IMR-90 (cell line): Measurements from ENCODE around the gene S100A11. TPM values are rescaled to one million over a fixed set of nuclear protein-coding genes. Genes with fewer than 3 reads are reported as not detected.

Experiments
- ATAC-seq: fragments of 200-7000 bp; cut with Tn5 transposase; 2 replicates; pipeline ENCODE4 v1.9.1; 2020; ENCODE audit warnings: low read depth, mild to moderate bottlenecking, moderate library complexity
- BruUV-seq: library from RNA; stranded (reverse); fragments of 400-500 nt; replicated peaks from 2 replicates; lab custom pipeline; 2021; lab: Mats Ljungman, UMichigan
- CTCF ChIA-PET: fragments of 300-600 bp; formaldehyde crosslinking; extraction: SDS; loops from one replicate; lab custom pipeline; 2021; ENCODE audit warnings: antibody characterized with exemption; lab: Yijun Ruan, JAX
- POLR2A ChIA-PET: fragments of 300-600 bp; sonication (Branson Sonifier 250); formaldehyde crosslinking; loops from one replicate; lab custom pipeline; 2022; ENCODE audit warnings: antibody characterized with exemption; ENCODE audit not compliant: unreplicated experiment; lab: Charles Lee
- DNase-seq: peaks from one replicate; pipeline ENCODE4 v3.0.0; 2013
- H2AFZ ChIP-seq: replicated peaks from 2 replicates; pipeline ENCODE3; 2013; ENCODE audit warnings: low read length, mild to moderate bottlenecking; ENCODE audit not compliant: poor library complexity
- H2AK5ac ChIP-seq: 2 replicates; pipeline ENCODE4 v1.6.1; 2013; ENCODE audit warnings: low read depth, low read length, inconsistent platforms
- H2AK9ac ChIP-seq: replicated peaks from 2 replicates; pipeline ENCODE3; 2013; ENCODE audit warnings: mild to moderate bottlenecking, low read depth, low read length, moderate library complexity; ENCODE audit not compliant: poor library complexity
- H2BK120ac ChIP-seq: 2 replicates; pipeline ENCODE4 v1.6.1; 2013; ENCODE audit warnings: low read depth, low read length, inconsistent platforms
- H2BK15ac ChIP-seq: 3 replicates; pipeline ENCODE4 v1.6.1; 2013; ENCODE audit warnings: low read depth, low read length, inconsistent platforms
- H2BK20ac ChIP-seq: 2 replicates; pipeline ENCODE4 v1.6.1; 2013; ENCODE audit warnings: low read depth, mild to moderate bottlenecking, inconsistent platforms, low read length, moderate library complexity
- H2BK5ac ChIP-seq: 2 replicates; pipeline ENCODE4 v1.6.1; 2013; ENCODE audit warnings: mild to moderate bottlenecking, low read depth, low read length, inconsistent platforms; ENCODE audit not compliant: poor library complexity, severe bottlenecking
- H3K14ac ChIP-seq: replicated peaks from 2 replicates; pipeline ENCODE4 v1.6.1; 2013; ENCODE audit warnings: low read depth, low read length, inconsistent platforms
- H3K18ac ChIP-seq: 2 replicates; pipeline ENCODE4 v1.6.1; 2013; ENCODE audit warnings: low read depth, low read length, control low read depth
- H3K23ac ChIP-seq: 2 replicates; pipeline ENCODE4 v1.6.1; 2013; ENCODE audit warnings: low read depth, low read length, inconsistent platforms
- H3K27ac ChIP-seq: 2 replicates; pipeline ENCODE4 v1.5.1; 2013; ENCODE audit warnings: mild to moderate bottlenecking, control low read depth, low read length; ENCODE audit not compliant: insufficient read depth
- H3K27me3 ChIP-seq: 2 replicates; pipeline ENCODE4 v1.6.1; 2013; ENCODE audit warnings: low read length; ENCODE audit not compliant: control insufficient read depth, insufficient read depth
- H3K36me3 ChIP-seq: 2 replicates; pipeline ENCODE4 v1.6.1; 2013; ENCODE audit warnings: low read length, mixed read lengths; ENCODE audit not compliant: control insufficient read depth, insufficient read depth
- H3K4ac ChIP-seq: 2 replicates; pipeline ENCODE4 v1.6.1; 2013; ENCODE audit warnings: low read depth, low read length, inconsistent platforms
- H3K4me1 ChIP-seq: 2 replicates; pipeline ENCODE4 v1.6.1; 2013; ENCODE audit warnings: low read length, mixed read lengths; ENCODE audit not compliant: control insufficient read depth, insufficient read depth
- H3K4me2 ChIP-seq: 2 replicates; pipeline ENCODE4 v1.6.1; 2013; ENCODE audit warnings: low read depth, mild to moderate bottlenecking, control low read depth, low read length, moderate library complexity
- H3K4me3 ChIP-seq: 2 replicates; pipeline ENCODE4 v1.5.1; 2013; ENCODE audit warnings: low read depth, mild to moderate bottlenecking, control low read depth, low read length, moderate library complexity; ENCODE audit not compliant: insufficient read depth
- H3K56ac ChIP-seq: 2 replicates; pipeline ENCODE4 v1.6.1; 2013; ENCODE audit warnings: low read length, inconsistent platforms; ENCODE audit not compliant: insufficient read depth; ENCODE audit errors: extremely low read depth
- H3K79me1 ChIP-seq, 2 experiments: 2 replicates each; pipeline ENCODE4 v1.6.1; 2013; ENCODE audit warnings: low read length in 2 of 2, inconsistent platforms in 1 of 2, low read depth in 1 of 2
- H3K9ac ChIP-seq: 2 replicates; pipeline ENCODE4 v1.6.1; 2013; ENCODE audit warnings: low read depth, low read length, control low read depth
- H3K9me1 ChIP-seq: 2 replicates; pipeline ENCODE4 v1.6.1; 2013; ENCODE audit warnings: low read length, inconsistent platforms; ENCODE audit not compliant: insufficient read depth
- H3K9me3 ChIP-seq: 2 replicates; pipeline ENCODE4 v1.6.1; 2013; ENCODE audit warnings: low read length; ENCODE audit not compliant: control insufficient read depth, insufficient read depth
- H4K20me1 ChIP-seq: 2 replicates; pipeline ENCODE4 v1.6.1; 2013; ENCODE audit warnings: low read length, inconsistent platforms; ENCODE audit not compliant: insufficient read depth
- H4K5ac ChIP-seq: 2 replicates; pipeline ENCODE4 v1.6.1; 2013; ENCODE audit warnings: mild to moderate bottlenecking, low read depth, low read length, control low read depth
- H4K8ac ChIP-seq, 2 experiments: 2 replicates each; pipeline ENCODE4 v1.6.1; 2013; ENCODE audit warnings: low read depth in 2 of 2, low read length in 2 of 2, control low read depth in 1 of 2, inconsistent platforms in 1 of 2
- H4K91ac ChIP-seq: 2 replicates; pipeline ENCODE4 v1.6.1; 2013; ENCODE audit warnings: low read depth, low read length, inconsistent platforms; ENCODE audit not compliant: insufficient read depth
- BHLHE40 ChIP-seq: fragments of 150-350 bp; IDR thresholded peaks from 2 replicates; pipeline ENCODE4 v1.6.1; 2016; ENCODE audit warnings: mild to moderate bottlenecking, low read depth, low read length
- CEBPB ChIP-seq: IDR thresholded peaks from 2 replicates; pipeline ENCODE4 v1.6.1; 2012; ENCODE audit warnings: low read depth, low read length, improper control_type of control experiment
- CHD1 ChIP-seq: IDR thresholded peaks from 2 replicates; pipeline ENCODE4 v1.6.1; 2012; ENCODE audit warnings: low read depth, low read length, improper control_type of control experiment
- CTCF ChIP-seq: conservative IDR thresholded peaks from 2 replicates; pipeline ENCODE4 v1.5.1; 2012; ENCODE audit warnings: mild to moderate bottlenecking, low read depth, low read length, improper control_type of control experiment
- FOS ChIP-seq: fragments of 150-350 bp; IDR thresholded peaks from 2 replicates; pipeline ENCODE4 v1.6.1; 2016; ENCODE audit warnings: low read depth, low read length
- MAFK ChIP-seq: IDR thresholded peaks from 2 replicates; pipeline ENCODE4 v1.6.1; 2012; ENCODE audit warnings: low read depth, low read length, improper control_type of control experiment
- MAZ ChIP-seq: IDR thresholded peaks from 2 replicates; pipeline ENCODE4 v1.6.1; 2012; ENCODE audit warnings: low read depth, mild to moderate bottlenecking, low read length, improper control_type of control experiment, moderate library complexity, borderline replicate concordance
- MXI1 ChIP-seq: IDR thresholded peaks from 2 replicates; pipeline ENCODE4 v1.6.1; 2012; ENCODE audit warnings: low read depth, mild to moderate bottlenecking, low read length, moderate library complexity, borderline replicate concordance
- NFE2L2 ChIP-seq: fragments of 150-350 bp; IDR thresholded peaks from 2 replicates; pipeline ENCODE4 v1.6.1; 2016; ENCODE audit warnings: low read depth, mild to moderate bottlenecking, low read length
- POLR2A ChIP-seq: IDR thresholded peaks from 2 replicates; pipeline ENCODE4 v1.6.1; 2012; ENCODE audit warnings: mild to moderate bottlenecking, low read depth, low read length
- RCOR1 ChIP-seq: IDR thresholded peaks from 2 replicates; pipeline ENCODE4 v1.6.1; 2012; ENCODE audit warnings: mild to moderate bottlenecking, low read length, improper control_type of control experiment; ENCODE audit not compliant: insufficient replicate concordance
- RFX5 ChIP-seq: IDR thresholded peaks from 2 replicates; pipeline ENCODE4 v1.8.0; 2012; ENCODE audit warnings: low read depth, mild to moderate bottlenecking, low read length, moderate library complexity
- SMC3 ChIP-seq: fragments of 150-350 bp; IDR thresholded peaks from 2 replicates; pipeline ENCODE4 v1.6.1; 2016; ENCODE audit warnings: low read depth, mild to moderate bottlenecking, antibody characterized with exemption, low read length, moderate library complexity
- USF2 ChIP-seq: fragments of 150-350 bp; IDR thresholded peaks from 2 replicates; pipeline ENCODE4 v1.6.1; 2017; ENCODE audit warnings: mild to moderate bottlenecking, antibody characterized with exemption, low read length, low read depth
- WGBS, 2 experiments: methylation state at CpG; one replicate each; pipeline versions ENCODE4 v1.1.5 to v1.1.7; 2013; ENCODE audit warnings: missing lambda C conversion rate in 2 of 2; ENCODE audit not compliant: insufficient read length in 1 of 2; ENCODE audit errors: extremely low coverage in 2 of 2; 5-methylcytosine and 5-hydroxymethylcytosine counted together
- dilution Hi-C: fragments of 300-500 bp; cut with HindIII; formaldehyde crosslinking; loops from one replicate; pipeline ENCODE4 v1.14.3; 2018; ENCODE audit warnings: low sequenced_read_pairs; ENCODE audit not compliant: unreplicated experiment
- in situ Hi-C: fragments of 300-500 bp; cut with MboI; formaldehyde crosslinking; loops from 3 replicates; pipeline ENCODE4 v1.14.3; 2019; ENCODE audit warnings: low sequenced_read_pairs, inconsistent platforms, mixed read lengths
- intact Hi-C: fragments of 100-400 bp; cut with micrococcal nuclease; formaldehyde crosslinking; loops from 2 replicates; pipeline ENCODE4 v1.10.0; 2022
- polyA plus RNA-seq, 3 experiments: library from polyadenylated mRNA; depleted of rRNA; stranded (reverse); fragments of >200 nt; gene quantifications; 2 replicates each; pipeline ENCODE4 v1.2.3, GENCODE V29; 2012; ENCODE audit warnings: low replicate concordance in 1 of 3
- total RNA-seq: library from RNA; depleted of rRNA; stranded (reverse); fragments of >200 nt; gene quantifications from 2 replicates; pipeline ENCODE4 v1.2.3, GENCODE V29; 2012
- TF ChIP-seq, protein P1 (sequence below): fragments of 150-350 bp; IDR thresholded peaks from 2 replicates; pipeline ENCODE4 v1.6.1; 2016; ENCODE audit warnings: low read depth, mild to moderate bottlenecking, low read length, moderate library complexity, borderline replicate concordance

The S100A11 gene
- total and polyA plus RNA-seq, 2 of the 4 experiments (the other 2 are of a cell fraction) = 167 to 1,402 TPM

DNA sequence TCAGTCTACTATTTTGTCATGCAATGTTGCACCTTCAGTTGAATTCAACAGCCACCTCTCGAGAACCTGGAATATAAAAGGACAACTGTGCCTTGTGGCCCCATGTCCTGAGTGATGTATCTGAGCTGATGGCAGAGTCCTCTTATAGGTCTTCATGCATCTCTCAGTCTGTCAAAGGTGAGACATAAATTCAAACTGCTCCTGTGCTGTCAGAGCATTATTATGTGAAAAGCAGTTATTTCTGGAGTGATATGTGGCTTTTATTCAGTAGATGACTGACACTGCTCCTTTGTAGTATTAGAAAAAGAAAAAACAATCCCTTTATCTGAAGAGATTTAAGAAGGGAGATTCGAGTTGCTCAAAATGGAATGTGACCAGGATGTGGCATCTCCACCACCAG, 51.5 kb downstream of the S100A11 start:
- DNase-seq (no peak), ATAC-seq (no peak)
- Histone ChIP-seq H3K27me3 (no peaks in the 10 kb centered on the region), H3K79me1 (peaks cover 36 to 76% of the 10 kb centered on the region in 2 experiments), H4K5ac (no peak overlapping the region), H4K20me1 (peaks cover 42% of the 10 kb centered on the region), H2AFZ (no peak overlapping the region), H3K9me1 (peaks cover 17% of the 10 kb centered on the region), H3K4me3 (no peak overlapping the region), H3K4me1 (peaks cover 17% of the 10 kb centered on the region), H3K9me3 (no peaks in the 10 kb centered on the region), H2BK15ac (no peak overlapping the region), H4K91ac (no peak overlapping the region), H3K56ac (no peak overlapping the region), H3K36me3 (peaks cover 33% of the 10 kb centered on the region), H3K4ac (no peak overlapping the region), H3K18ac (no peak overlapping the region), H2AK9ac (no peak overlapping the region), H3K9ac (no peak overlapping the region), H2AK5ac (no peak overlapping the region), H3K14ac (no peak overlapping the region), H3K4me2 (no peak overlapping the region), H2BK120ac (no peak overlapping the region), H2BK20ac (no peak overlapping the region), H3K27ac (no peak overlapping the region), H3K23ac (no peak overlapping the region), H4K8ac (no peak overlapping the region), H2BK5ac (no peak overlapping the region)
- TF ChIP-seq USF2 (no peak), CHD1 (no peak), CEBPB (no peak), MXI1 (no peak), MAZ (no peak), CTCF (no peak), SMC3 (no peak), POLR2A (no peak), BHLHE40 (no peak), RFX5 (no peak), FOS (no peak), MAFK (no peak), NFE2L2 (no peak), RCOR1 (no peak)
- TF ChIP-seq, protein P1, sequence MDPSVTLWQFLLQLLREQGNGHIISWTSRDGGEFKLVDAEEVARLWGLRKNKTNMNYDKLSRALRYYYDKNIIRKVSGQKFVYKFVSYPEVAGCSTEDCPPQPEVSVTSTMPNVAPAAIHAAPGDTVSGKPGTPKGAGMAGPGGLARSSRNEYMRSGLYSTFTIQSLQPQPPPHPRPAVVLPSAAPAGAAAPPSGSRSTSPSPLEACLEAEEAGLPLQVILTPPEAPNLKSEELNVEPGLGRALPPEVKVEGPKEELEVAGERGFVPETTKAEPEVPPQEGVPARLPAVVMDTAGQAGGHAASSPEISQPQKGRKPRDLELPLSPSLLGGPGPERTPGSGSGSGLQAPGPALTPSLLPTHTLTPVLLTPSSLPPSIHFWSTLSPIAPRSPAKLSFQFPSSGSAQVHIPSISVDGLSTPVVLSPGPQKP = no peak
- dilution Hi-C loops = no loop called here
- ChIA-PET POLR2A (no interaction called here), CTCF (no interaction called here)
- WGBS, 2 experiments = no CpG with 5 or more reads among the region's 2 CpGs
- in situ Hi-C loops = loop anchor here (25.0 kb wide), 1 partner anchor 673 kb away; no protein-coding TSS in a partner anchor
- intact Hi-C loops = no loop called here
- BruUV-seq = no TSS peak
